ENCODE measurements around the gene STX18. TPM values are rescaled to one million over a fixed set of nuclear protein-coding genes. Genes with fewer than 3 reads are reported as not detected.

STX18 gene
- total RNA-seq, 1 donor from 2014 or later: 22.4 TPM

- no peak for DNase-seq (ENCODE audit: low spot score)
Measured at GRCh38 chr4:4440333-4441061, 101.4 kb downstream of the STX18 start.

DNA sequence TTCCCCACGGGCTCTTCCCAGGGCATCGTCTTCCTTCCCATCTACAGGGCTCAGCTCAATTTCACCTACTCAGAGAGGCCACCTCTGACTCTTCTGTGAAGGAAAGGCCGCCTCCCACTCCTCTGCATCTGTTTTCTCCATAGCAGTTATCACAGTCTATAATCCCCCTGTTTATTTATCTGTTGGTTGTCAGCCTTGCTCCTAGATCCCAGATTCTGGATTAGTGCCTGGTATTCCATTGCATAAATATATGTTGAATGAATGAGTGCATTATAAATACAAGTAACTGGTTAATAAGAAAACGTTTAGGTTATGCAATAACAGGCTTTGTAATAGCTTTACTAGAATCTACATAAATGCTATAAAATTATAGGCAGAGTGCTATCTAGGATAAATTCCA, 102.1 kb downstream of the STX18 start:
- DNase-seq (ENCODE audit: low spot score): peak; percentile 14

DNA sequence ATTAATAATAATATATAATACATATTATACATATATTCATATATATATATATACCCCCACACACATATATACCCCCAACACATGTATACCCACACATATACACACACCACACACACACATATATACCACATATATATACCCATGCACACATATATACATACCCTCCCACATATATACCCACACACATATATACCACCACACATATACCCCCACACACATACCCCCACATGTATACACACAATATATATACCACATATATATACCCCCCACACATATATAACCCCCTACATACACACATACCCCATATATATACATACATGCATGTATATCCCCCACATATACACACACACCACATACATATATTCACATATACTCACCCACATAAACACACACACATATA, 103.0 kb downstream of the STX18 start:
- no peak for DNase-seq (ENCODE audit: low spot score)

- no peak for DNase-seq (ENCODE audit: low spot score)
Measured at GRCh38 chr4:4437798-4438470, 103.9 kb downstream of the STX18 start.

DNA sequence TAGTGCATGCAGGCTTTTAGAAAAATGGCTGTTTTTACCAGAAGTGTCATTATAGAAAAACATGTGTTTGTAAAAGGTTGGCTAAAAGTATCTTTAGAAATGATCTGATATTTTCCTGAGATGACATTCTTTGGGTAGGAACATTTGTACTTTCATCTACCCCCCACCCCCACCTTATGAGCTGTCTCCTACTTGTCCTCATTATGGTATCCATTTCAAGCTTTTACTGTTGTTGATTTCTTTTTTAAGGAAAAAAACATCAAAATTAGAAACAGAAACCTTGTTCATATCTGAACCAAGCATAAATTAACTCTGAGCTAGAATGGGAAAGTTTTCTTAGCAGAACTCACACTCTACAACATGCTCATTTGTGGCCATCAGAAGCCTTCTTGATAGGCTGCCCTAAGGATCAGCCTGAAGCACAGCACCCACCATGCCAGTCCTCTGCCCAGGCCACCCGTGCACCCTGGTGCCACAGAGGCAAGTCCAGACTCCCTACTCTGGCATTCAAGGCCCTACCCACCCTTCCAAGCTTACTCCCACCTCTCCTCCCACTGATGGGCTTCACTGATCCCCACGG, 105.5 kb downstream of the STX18 start:
- no peak for DNase-seq (ENCODE audit: low spot score)

DNA sequence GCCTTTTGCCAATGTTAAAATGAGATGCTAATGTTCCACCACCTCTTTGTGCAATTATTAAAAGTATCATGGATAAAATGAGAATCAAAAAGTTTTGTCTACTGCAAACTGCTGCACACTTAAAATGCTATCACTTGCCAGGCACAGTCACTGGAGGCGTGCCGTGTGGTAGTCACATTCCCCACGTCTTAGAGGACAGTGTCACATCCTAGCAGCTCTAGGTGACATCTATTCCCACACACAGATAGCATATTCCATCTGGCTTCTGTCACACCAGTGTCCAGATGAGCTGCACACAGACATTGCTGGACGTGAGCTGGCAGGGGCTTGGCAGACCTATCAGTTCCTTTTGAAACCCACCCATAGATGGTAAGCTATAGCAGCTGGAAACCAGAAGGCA, 107.9 kb downstream of the STX18 start:
- no peak for DNase-seq (ENCODE audit: low spot score)

GRCh38 chr4:4432341-4433125, 109.3 kb downstream of the STX18 start:
- no peak for DNase-seq (ENCODE audit: low spot score)

- peak; percentile 44 for DNase-seq (ENCODE audit: low spot score)
Measured at GRCh38 chr4:4430492-4431195, 111.2 kb downstream of the STX18 start.

- no peak for DNase-seq (ENCODE audit: low spot score)
Measured at GRCh38 chr4:4428966-4429875, 112.6 kb downstream of the STX18 start.

GRCh38 chr4:4427886-4428285, 114.0 kb downstream of the STX18 start:
- no peak for DNase-seq (ENCODE audit: low spot score)

DNA sequence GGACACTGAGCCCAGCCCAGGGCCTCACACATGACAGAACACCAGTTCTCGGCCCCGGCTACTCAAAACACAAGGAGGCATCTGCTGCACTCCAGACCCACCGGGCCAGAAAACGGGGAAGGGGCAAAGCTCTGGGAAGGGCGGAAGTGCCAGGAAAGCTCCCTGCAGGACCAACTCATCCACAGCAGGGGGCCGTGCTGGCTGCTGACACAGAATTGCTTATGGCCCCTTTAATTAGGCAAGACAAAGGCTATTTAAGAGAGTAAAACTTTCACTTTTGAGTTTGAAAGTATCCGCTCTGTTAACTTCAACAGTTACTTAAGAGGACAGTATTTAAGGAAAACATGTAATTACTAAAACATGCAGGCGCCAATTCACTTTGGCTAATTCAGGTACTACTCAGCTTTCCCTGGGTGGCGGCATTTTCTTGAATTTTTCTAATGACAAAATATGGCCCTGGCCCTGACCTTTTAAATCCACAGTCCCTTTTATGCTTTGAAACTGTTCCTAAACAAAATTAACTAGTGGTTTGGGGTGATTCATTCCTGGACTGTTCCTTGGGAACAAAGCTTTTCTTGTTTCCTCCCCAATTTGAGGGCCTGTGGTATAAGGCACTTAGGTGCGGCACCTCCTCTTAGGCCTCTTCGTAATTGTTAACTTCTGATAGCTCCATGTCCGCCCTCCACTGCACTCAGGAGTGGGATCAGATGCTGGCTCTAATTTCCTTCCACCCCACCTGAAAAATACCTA, 114.6 kb downstream of the STX18 start:
- DNase-seq (ENCODE audit: low spot score): no peak

GRCh38 chr4:4426511-4427120, 115.2 kb downstream of the STX18 start:
- DNase-seq (ENCODE audit: low spot score): no peak

DNA sequence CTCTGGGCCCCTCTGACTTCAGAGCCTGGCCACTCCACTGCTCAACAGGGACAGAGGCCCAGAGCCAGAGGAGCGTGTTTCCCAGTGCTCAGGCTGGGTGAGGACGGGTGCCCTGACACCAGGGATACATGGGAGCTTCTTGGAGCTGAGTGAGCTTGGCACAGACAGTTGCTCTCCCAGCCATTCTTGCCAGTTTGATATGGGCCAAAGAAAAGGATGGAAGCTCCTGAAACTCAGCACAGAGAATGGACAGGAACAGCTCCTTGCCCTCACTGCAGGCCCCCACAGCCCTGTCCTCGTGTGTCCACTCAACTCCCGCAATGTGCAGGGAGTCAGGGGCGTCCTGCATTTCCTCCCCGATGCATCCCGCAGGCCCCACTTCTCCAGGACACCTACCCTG, 116.2 kb downstream of the STX18 start:
- no peak for DNase-seq (ENCODE audit: low spot score)

GRCh38 chr4:4425119-4425690, 116.6 kb downstream of the STX18 start:
- DNase-seq (ENCODE audit: low spot score): no peak

DNA sequence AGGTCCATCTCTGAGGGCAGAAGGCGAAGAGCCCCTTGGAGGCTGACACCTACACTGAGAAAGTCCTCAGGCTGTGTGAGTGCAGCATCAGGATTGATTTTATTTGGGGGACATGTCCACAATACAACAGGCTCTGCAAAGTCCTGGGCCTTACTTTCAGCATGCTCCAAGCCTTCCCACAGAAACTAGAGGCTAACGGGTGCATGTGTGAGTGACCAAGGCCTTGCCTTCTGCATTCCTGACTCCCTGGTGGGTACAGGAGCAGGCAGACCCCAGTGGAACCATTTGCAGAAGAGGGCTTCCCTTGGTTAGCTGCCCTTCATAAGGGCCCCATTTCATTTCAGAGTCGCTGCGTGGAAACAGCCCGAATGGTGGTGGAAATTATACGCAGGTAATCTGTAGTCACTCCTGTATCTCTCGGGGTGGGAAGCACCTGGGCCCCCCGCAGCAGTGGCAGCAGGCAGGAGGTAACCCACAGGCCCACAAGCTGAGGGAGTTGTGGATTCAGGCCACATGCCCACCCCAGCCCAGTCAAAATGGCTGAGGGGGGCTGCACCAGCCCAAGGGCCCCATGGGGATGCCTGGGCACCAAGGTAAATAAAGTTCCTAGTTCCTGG, 117.2 kb downstream of the STX18 start:
- no peak for DNase-seq (ENCODE audit: low spot score)

DNA sequence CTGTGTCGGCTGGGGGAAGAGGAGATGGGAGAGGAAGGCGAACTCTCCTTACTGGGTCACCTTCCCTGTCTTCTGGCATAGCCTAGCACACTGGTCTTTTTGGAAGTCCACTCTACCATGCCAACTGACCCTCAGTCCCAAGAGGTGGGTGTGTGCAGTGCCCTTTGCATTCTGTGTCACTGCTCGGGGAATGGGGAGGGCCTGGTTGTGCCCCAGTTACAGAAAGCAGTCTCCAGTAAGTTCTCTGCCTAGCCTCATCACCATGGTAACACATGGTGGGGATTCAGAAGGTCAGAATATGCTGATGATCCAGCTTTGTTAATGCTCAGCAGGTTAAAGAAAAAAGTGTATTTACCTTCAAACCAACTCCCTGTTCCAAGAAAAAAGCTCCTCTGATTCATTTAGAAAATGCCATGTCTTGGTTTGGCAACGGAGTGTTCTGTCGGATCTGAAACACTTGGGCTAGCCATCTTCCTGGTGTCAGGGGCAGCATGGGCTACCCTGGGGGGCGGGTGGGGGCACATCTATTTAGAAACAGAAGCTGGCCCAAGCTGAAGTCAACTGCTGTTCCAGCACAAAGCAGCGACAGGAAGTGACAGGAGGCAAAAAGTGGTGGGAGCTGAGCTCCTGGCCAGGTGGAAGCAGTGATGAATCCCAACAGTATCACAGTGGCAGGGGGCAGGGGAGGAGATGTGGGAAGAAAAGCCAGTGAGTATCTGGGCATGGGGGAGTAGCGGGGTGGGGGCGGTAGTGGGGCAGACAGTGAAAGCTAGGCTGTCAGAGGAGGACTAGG, 117.9 kb downstream of the STX18 start:
- DNase-seq (ENCODE audit: low spot score): no peak

DNA sequence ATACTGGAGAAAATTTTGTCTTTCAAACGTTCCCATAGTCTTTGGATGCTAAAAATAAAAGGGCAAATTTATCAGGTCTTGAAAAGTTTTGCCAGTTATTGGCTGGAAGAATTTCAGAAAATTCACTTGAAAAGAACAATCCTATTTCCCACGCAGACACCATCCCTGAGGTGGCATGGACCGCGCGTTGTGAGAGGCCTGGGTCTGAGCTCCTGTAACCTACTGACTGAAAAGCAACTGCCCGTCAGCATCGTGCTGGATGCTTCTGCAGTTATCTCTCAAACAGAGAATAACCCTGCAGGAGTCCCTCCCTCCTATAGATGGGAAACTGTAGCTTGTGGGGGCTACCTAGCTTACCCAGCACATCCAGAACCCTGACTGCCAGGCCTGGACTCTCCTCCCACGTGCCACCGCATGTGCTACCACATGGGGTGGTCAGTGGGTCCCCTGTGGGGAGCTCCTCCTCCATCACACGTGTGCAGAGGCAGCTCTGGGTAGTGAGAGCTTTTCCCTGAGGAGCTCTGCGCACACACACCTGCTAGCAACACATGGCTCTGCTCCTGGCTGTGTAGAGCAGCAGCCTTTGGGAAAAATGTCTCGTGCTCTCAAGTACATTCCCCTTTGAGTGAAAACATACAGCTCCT, 118.9 kb downstream of the STX18 start:
- DNase-seq (ENCODE audit: low spot score): no peak

All from umbilical cord (tissue), 2 donors.